K562 (cell line): ENCODE results near the gene DENND1A. TPM values are rescaled to one million over a fixed set of nuclear protein-coding genes. Genes with fewer than 3 reads are reported as not detected.

ENCODE experiments used
- CBX8 ChIP-seq: fragments of 200-600 bp; sonication (generic); IDR thresholded peaks from 2 replicates; pipeline ENCODE4 v1.6.1; 2012; ENCODE audit warnings: borderline replicate concordance, mixed run types, low read depth, mild to moderate bottlenecking, moderate library complexity, mixed read lengths, low read length, control low read depth, inconsistent platforms; ENCODE audit not compliant: poor library complexity, severe bottlenecking; ENCODE audit errors: extremely low read depth
- CCAR2 ChIP-seq: fragments of 200-400 bp; formaldehyde crosslinking; IDR thresholded peaks from 2 replicates; pipeline ENCODE4 v1.6.1; 2017; ENCODE audit warnings: mild to moderate bottlenecking, low read depth, low read length
- CEBPB ChIP-seq: fragments of 450-650 bp; IDR thresholded peaks from 2 replicates; pipeline ENCODE4 v1.6.1; 2016; ENCODE audit warnings: missing genetic modification characterization, missing compliant biosample characterization
- ESRRB ChIP-seq: fragments of 250-450 bp; sonication (Bioruptor Pico); IDR thresholded peaks from 2 replicates; pipeline ENCODE4 v1.5.0; 2020; ENCODE audit warnings: mild to moderate bottlenecking, moderate library complexity, borderline replicate concordance
- FOXK1 ChIP-seq: sonication (generic); formaldehyde crosslinking; IDR thresholded peaks from 2 replicates; pipeline ENCODE4 v1.8.0; 2022; ENCODE audit warnings: missing genetic modification reagents, mild to moderate bottlenecking, borderline replicate concordance
- MYBL2 ChIP-seq, 2 experiments: fragments of 450-650 bp in 1 of 2; sonication (generic) in 1 of 2; formaldehyde crosslinking in 1 of 2; IDR thresholded peaks; 2 replicates each; pipeline versions ENCODE4 v1.6.1 to v1.8.1; 2017 to 2022; ENCODE audit warnings: borderline replicate concordance in 1 of 2, inconsistent platforms in 1 of 2, low read depth in 1 of 2, mild to moderate bottlenecking in 1 of 2, missing genetic modification reagents in 1 of 2, moderate library complexity in 1 of 2
- NFATC3 ChIP-seq: fragments of 450-650 bp; IDR thresholded peaks from 2 replicates; pipeline ENCODE4 v1.6.1; 2017; ENCODE audit warnings: mild to moderate bottlenecking
- RB1 ChIP-seq: fragments of 450-650 bp; IDR thresholded peaks from 2 replicates; pipeline ENCODE4 v1.6.1; 2017; ENCODE audit warnings: low read depth, mild to moderate bottlenecking
- ZBTB7A ChIP-seq: IDR thresholded peaks from 2 replicates; pipeline ENCODE4 v1.6.1; 2011; ENCODE audit warnings: low read depth, mild to moderate bottlenecking, low read length, moderate library complexity, borderline replicate concordance; ENCODE audit not compliant: control insufficient read depth
- ZNF780A ChIP-seq: fragments of 250-450 bp; sonication (Bioruptor Pico); IDR thresholded peaks from 2 replicates; pipeline ENCODE4 v1.5.0; 2021; ENCODE audit warnings: mild to moderate bottlenecking
- polyA plus RNA-seq, 8 experiments: library from polyadenylated mRNA; depleted of rRNA in 4 of 8; stranded (reverse) in 5 of 8; unstranded in 3 of 8; fragments of >200 nt; fragmentation: Nextera tagmentation in 2 of 8; fragmentation: Illumina TruSeq in 1 of 8; extraction: Ambion mirVana in 2 of 8; extraction: Trizol in 1 of 8; gene quantifications; 2 replicates each; pipeline versions ENCODE4 v1.2.1 to v1.2.3, GENCODE V29; 2011 to 2014; ENCODE audit warnings: inconsistent platforms in 1 of 8, missing spikeins in 1 of 8
- total RNA-seq, 7 experiments: library from RNA; depleted of rRNA in 6 of 7; stranded (reverse); fragments of >200 nt in 6 of 7; fragmentation: Illumina TruSeq in 2 of 7; extraction: Trizol in 2 of 7; gene quantifications; 2 replicates each; pipeline versions ENCODE4 v1.2.1 to v1.2.3, GENCODE V29; 2011 to 2021; ENCODE audit warnings: low replicate concordance in 1 of 7
- TF ChIP-seq, protein P1 (sequence below), 2 experiments: fragments of 450-650 bp; IDR thresholded peaks; 2 replicates each; pipeline ENCODE4 v1.6.1; 2016
- TF ChIP-seq, protein P2 (sequence below): sonication (generic); formaldehyde crosslinking; IDR thresholded peaks from 2 replicates; pipeline ENCODE4 v1.8.1; 2023; ENCODE audit warnings: mild to moderate bottlenecking, missing genetic modification reagents
- TF ChIP-seq, protein P3 (sequence below), 2 experiments: fragments of 250-450 bp in 1 of 2; fragments of 450-650 bp in 1 of 2; sonication (Bioruptor Pico) in 1 of 2; IDR thresholded peaks; 2 replicates each; pipeline versions ENCODE4 v1.6.1 to v1.8.0; 2016 to 2021; ENCODE audit warnings: mild to moderate bottlenecking in 2 of 2, moderate library complexity in 2 of 2, missing compliant biosample characterization in 1 of 2, missing genetic modification characterization in 1 of 2
- TF ChIP-seq, protein P4 (sequence below): sonication (generic); formaldehyde crosslinking; IDR thresholded peaks from 2 replicates; pipeline ENCODE4 v1.8.1; 2022; ENCODE audit warnings: missing genetic modification reagents
- TF ChIP-seq, protein P5 (sequence below): IDR thresholded peaks from 3 replicates; pipeline ENCODE4 v1.6.1; 2011; ENCODE audit warnings: borderline replicate concordance, mild to moderate bottlenecking, moderate library complexity; ENCODE audit not compliant: insufficient read length; ENCODE audit errors: extremely low read depth

The DENND1A gene
- total and polyA plus RNA-seq, 9 of the 15 experiments (the other 6 are each of a cell fraction or from before 2014, with no cell fraction given), result 7.6 to 29.5 (median 15.7) TPM

DNA sequence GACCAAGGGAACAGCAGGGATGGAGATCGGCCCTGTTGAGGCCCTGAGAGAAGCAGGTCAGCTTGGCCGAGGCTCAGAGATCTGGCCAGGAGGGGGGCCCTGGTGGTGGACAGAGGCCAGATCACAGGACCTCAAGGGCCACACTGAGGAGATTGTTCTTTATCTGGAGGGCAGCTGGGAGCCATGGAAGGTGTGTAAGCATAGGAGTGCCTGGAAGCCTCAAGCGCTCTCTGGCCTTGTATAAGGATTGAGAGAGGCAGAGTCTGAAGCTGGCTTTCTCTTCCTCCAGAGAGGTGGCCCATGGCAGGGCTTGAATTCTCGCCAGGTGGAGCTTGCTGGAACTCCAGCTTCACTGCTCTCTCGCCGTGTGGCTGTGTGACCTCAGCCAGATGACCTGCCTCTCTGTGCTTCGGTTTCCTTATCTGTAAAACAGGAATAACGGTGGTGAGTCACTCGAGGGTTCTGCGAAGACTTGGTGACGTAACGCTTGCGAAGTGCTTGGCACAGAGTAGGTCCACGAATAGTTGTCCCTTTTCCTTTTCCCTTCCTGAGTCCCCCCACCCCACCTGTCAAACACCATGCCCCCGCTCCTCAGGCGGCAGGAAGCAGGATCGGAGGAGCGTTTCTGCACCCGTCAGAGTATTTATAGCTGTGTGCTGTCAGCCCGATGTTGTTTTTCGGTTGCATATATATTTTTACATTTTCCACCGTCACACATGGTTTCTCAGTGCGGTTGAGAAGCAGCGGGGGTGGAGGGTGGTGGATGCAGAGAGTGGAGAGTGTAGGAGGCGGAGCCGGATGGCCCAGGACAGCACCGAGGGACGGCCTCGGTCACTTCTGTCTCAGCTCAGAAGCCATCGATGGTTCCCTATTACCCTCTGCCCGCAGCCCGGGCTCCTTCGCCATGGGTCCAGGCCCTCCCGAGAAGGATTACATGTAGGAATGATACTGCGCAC lies 590.9 kb downstream of the DENND1A start (continued):
- TF ChIP-seq, protein P1, sequence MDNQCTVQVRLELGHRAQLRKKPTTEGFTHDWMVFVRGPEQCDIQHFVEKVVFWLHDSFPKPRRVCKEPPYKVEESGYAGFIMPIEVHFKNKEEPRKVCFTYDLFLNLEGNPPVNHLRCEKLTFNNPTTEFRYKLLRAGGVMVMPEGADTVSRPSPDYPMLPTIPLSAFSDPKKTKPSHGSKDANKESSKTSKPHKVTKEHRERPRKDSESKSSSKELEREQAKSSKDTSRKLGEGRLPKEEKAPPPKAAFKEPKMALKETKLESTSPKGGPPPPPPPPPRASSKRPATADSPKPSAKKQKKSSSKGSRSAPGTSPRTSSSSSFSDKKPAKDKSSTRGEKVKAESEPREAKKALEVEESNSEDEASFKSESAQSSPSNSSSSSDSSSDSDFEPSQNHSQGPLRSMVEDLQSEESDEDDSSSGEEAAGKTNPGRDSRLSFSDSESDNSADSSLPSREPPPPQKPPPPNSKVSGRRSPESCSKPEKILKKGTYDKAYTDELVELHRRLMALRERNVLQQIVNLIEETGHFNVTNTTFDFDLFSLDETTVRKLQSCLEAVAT (IDR thresholded peaks at IDR 0.05), result 0 out of 4 replicates have a peak, but pooled peaks of 1 of the 2 experiments have one; percentile 19
- TF ChIP-seq ZBTB7A, result no peak
- TF ChIP-seq, protein P2, sequence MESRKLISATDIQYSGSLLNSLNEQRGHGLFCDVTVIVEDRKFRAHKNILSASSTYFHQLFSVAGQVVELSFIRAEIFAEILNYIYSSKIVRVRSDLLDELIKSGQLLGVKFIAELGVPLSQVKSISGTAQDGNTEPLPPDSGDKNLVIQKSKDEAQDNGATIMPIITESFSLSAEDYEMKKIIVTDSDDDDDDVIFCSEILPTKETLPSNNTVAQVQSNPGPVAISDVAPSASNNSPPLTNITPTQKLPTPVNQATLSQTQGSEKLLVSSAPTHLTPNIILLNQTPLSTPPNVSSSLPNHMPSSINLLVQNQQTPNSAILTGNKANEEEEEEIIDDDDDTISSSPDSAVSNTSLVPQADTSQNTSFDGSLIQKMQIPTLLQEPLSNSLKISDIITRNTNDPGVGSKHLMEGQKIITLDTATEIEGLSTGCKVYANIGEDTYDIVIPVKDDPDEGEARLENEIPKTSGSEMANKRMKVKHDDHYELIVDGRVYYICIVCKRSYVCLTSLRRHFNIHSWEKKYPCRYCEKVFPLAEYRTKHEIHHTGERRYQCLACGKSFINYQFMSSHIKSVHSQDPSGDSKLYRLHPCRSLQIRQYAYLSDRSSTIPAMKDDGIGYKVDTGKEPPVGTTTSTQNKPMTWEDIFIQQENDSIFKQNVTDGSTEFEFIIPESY (CRISPR knock-in tag), result no peak
- TF ChIP-seq CCAR2, result no peak
- 0 out of 2 replicates have a peak, but pooled peaks have one; percentile 42 for TF ChIP-seq FOXK1 (CRISPR knock-in tag)
- TF ChIP-seq NFATC3, result no peak
- TF ChIP-seq ZNF780A (CRISPR knock-in tag), result no peak
- TF ChIP-seq MYBL2 (IDR thresholded peaks at IDR 0.05; ENCODE audit: low read depth), result no peak
- no peak for TF ChIP-seq MYBL2 (CRISPR knock-in tag; IDR thresholded peaks at IDR 0.05; ENCODE audit: borderline replicate concordance)
- no peak for TF ChIP-seq ESRRB (CRISPR knock-in tag)
- TF ChIP-seq CEBPB, result peak; percentile 57; the same call in 1 of the 2 replicates
- TF ChIP-seq, protein P3, sequence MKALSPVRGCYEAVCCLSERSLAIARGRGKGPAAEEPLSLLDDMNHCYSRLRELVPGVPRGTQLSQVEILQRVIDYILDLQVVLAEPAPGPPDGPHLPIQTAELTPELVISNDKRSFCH (CRISPR knock-in tag; IDR thresholded peaks at IDR 0.05), result no peak
- TF ChIP-seq, protein P3 (tag; IDR thresholded peaks at IDR 0.05), result no peak
- TF ChIP-seq CBX8, result no peak
- 0 out of 2 replicates have a peak, but pooled peaks have one; percentile 32 for TF ChIP-seq RB1
- TF ChIP-seq, protein P4, sequence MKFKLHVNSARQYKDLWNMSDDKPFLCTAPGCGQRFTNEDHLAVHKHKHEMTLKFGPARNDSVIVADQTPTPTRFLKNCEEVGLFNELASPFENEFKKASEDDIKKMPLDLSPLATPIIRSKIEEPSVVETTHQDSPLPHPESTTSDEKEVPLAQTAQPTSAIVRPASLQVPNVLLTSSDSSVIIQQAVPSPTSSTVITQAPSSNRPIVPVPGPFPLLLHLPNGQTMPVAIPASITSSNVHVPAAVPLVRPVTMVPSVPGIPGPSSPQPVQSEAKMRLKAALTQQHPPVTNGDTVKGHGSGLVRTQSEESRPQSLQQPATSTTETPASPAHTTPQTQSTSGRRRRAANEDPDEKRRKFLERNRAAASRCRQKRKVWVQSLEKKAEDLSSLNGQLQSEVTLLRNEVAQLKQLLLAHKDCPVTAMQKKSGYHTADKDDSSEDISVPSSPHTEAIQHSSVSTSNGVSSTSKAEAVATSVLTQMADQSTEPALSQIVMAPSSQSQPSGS (CRISPR knock-in tag), result no peak
- TF ChIP-seq, protein P5, sequence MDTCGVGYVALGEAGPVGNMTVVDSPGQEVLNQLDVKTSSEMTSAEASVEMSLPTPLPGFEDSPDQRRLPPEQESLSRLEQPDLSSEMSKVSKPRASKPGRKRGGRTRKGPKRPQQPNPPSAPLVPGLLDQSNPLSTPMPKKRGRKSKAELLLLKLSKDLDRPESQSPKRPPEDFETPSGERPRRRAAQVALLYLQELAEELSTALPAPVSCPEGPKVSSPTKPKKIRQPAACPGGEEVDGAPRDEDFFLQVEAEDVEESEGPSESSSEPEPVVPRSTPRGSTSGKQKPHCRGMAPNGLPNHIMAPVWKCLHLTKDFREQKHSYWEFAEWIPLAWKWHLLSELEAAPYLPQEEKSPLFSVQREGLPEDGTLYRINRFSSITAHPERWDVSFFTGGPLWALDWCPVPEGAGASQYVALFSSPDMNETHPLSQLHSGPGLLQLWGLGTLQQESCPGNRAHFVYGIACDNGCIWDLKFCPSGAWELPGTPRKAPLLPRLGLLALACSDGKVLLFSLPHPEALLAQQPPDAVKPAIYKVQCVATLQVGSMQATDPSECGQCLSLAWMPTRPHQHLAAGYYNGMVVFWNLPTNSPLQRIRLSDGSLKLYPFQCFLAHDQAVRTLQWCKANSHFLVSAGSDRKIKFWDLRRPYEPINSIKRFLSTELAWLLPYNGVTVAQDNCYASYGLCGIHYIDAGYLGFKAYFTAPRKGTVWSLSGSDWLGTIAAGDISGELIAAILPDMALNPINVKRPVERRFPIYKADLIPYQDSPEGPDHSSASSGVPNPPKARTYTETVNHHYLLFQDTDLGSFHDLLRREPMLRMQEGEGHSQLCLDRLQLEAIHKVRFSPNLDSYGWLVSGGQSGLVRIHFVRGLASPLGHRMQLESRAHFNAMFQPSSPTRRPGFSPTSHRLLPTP, result no peak
